Stomach (tissue), 9 donors: ENCODE data around the gene FBXW11. TPM values are rescaled to one million over a fixed set of nuclear protein-coding genes. Genes with fewer than 3 reads are reported as not detected.

Experiments
- DNase-seq, 2 donors: peaks; one replicate each; pipeline versions ENCODE4 v3.0.0 to v3.0.0-alpha.2; 2013 to 2019
- H3K27ac ChIP-seq, 5 donors: fragments of 200-600 bp in 4 of 5; sonication (generic) in 4 of 5; one replicate each; pipeline ENCODE4 v1.5.1; 2013 to 2019; ENCODE audit warnings: mild to moderate bottlenecking in 1 of 5, moderate library complexity in 1 of 5
- H3K27me3 ChIP-seq, 3 donors: fragments of 200-600 bp; sonication (generic); one replicate each; pipeline ENCODE4 v1.5.1; 2017 to 2019; ENCODE audit warnings: mixed run types in 1 of 3
- H3K36me3 ChIP-seq, 4 donors: fragments of 200-600 bp; sonication (generic); 1 replicate in 3 of 4; 2 replicates in 1 of 4; pipeline ENCODE4 v1.5.1; 2016 to 2019
- H3K4me1 ChIP-seq, 4 donors: fragments of 200-600 bp; sonication (generic); one replicate each; pipeline ENCODE4 v1.5.1; 2016 to 2019
- H3K4me3 ChIP-seq, 4 donors: fragments of 200-600 bp; sonication (generic) in 3 of 4; one replicate each; pipeline ENCODE4 v1.5.1; 2016 to 2019; ENCODE audit warnings: mild to moderate bottlenecking in 1 of 4
- H3K9me3 ChIP-seq, 4 donors: fragments of 200-600 bp; sonication (generic); one replicate each; pipeline ENCODE4 v1.5.1; 2016 to 2019
- CTCF ChIP-seq, 7 experiments: fragments of 450-650 bp in 4 of 7; fragments of 200-600 bp in 3 of 7; sonication (generic) in 3 of 7; IDR thresholded peaks; one replicate each; pipeline ENCODE4 v1.5.1; 2016 to 2019; ENCODE audit warnings: antibody characterized with exemption in 7 of 7, control low read depth in 2 of 7, mild to moderate bottlenecking in 1 of 7
- EP300 ChIP-seq: sonication (generic); formaldehyde crosslinking; IDR thresholded peaks from one replicate; pipeline ENCODE4 v1.6.1; 2017; ENCODE audit warnings: antibody characterized with exemption
- POLR2A ChIP-seq, 4 donors: fragments of 450-650 bp; IDR thresholded peaks; one replicate each; pipeline ENCODE4 v1.6.1; 2016; ENCODE audit warnings: antibody characterized with exemption in 4 of 4, control low read depth in 2 of 4, mild to moderate bottlenecking in 1 of 4, moderate library complexity in 1 of 4
- POLR2AphosphoS5 ChIP-seq, 3 donors: sonication (generic); formaldehyde crosslinking; IDR thresholded peaks; one replicate each; pipeline ENCODE4 v1.6.1; 2016; ENCODE audit warnings: antibody characterized with exemption in 3 of 3
- whole genome bisulfite sequencing, 5 donors: extraction: QIAGEN DNeasy Blood & Tissue Kit in 3 of 5; methylation state at CpG; one replicate each; pipeline versions ENCODE4 v1.1.5 to v1.1.7; 2013 to 2018; 5-methylcytosine and 5-hydroxymethylcytosine counted together
- intact Hi-C: fragments of 100-400 bp; cut with DNase I; formaldehyde crosslinking; loops from one replicate; pipeline ENCODE4 v1.15.1; 2023; ENCODE audit warnings: low total_unique reads
- polyA plus RNA-seq, 3 donors: library from polyadenylated mRNA; stranded (reverse); fragments of 200-250 nt; gene quantifications; one replicate each; pipeline ENCODE4 v1.2.3, GENCODE V29; 2013
- total RNA-seq, 5 donors: library from RNA; depleted of rRNA; stranded (reverse); fragments of >200 nt; gene quantifications; one replicate each; pipeline versions ENCODE4 v1.1.0 to v1.2.3, GENCODE V29; 2014 to 2016
- donor health status: healthy with polysubstance abuse.
- donor health status: Bipolar disorder and iron deficiency.
- donor health status: healthy.

Gene FBXW11
- total and polyA plus RNA-seq, 8 donors = 4.3 to 117 (median 25.5) TPM

GRCh38 chr5:171848911-171849520, 157.4 kb downstream of the FBXW11 start:
- no peak for DNase-seq
- H3K36me3 ChIP-seq = peaks cover 0 to 5% (median 2%) of the 10 kb centered on the region in 4 donors
- H3K4me3 ChIP-seq = no peak overlapping the region
- H3K27me3 ChIP-seq = no peaks in the 10 kb centered on the region
- TF ChIP-seq EP300 = no peak
- no peak for TF ChIP-seq CTCF (IDR thresholded peaks at IDR 0.05)
- TF ChIP-seq POLR2AphosphoS5 (IDR thresholded peaks at IDR 0.05) = no peak
- no peak for TF ChIP-seq POLR2A (IDR thresholded peaks at IDR 0.05)
- no peaks in the 10 kb centered on the region for H3K4me1 ChIP-seq
- no peak overlapping the region for H3K27ac ChIP-seq
- H3K9me3 ChIP-seq = no peaks in the 10 kb centered on the region
- intact Hi-C loops = no loop called here
- WGBS, 5 donors = 84 to 95% (median 93%) methylated on average over 6 of the region's 6 CpGs

- no peak for TF ChIP-seq POLR2A (IDR thresholded peaks at IDR 0.05)
- no peak for TF ChIP-seq POLR2AphosphoS5 (IDR thresholded peaks at IDR 0.05)
- WGBS, 5 donors = 68 to 89% (median 80%) methylated on average over 5 of the region's 5 CpGs
- Histone ChIP-seq H3K27ac (no peak overlapping the region), H3K4me1 (no peaks in the 10 kb centered on the region), H3K4me3 (no peak overlapping the region), H3K36me3 (peaks cover 0 to 5% (median 2%) of the 10 kb centered on the region in 4 donors), H3K27me3 (no peaks in the 10 kb centered on the region), H3K9me3 (no peaks in the 10 kb centered on the region)
- no peak for DNase-seq
- intact Hi-C loops = no loop called here
Measured at GRCh38 chr5:171848486-171848885, 158.0 kb downstream of the FBXW11 start.

GRCh38 chr5:171848006-171848405, 158.4 kb downstream of the FBXW11 start:
- WGBS, 5 donors = 65 to 81% (median 78%) methylated on average over 15 of the region's 15 CpGs
- no peaks in the 10 kb centered on the region for H3K9me3 ChIP-seq
- H3K27me3 ChIP-seq = no peaks in the 10 kb centered on the region
- peaks cover 0 to 5% (median 2%) of the 10 kb centered on the region in 4 donors for H3K36me3 ChIP-seq
- no peak overlapping the region for H3K4me3 ChIP-seq
- intact Hi-C loops = no loop called here
- no peak overlapping the region for H3K27ac ChIP-seq
- no peak for DNase-seq
- TF ChIP-seq EP300 = no peak
- no peak for TF ChIP-seq POLR2A (IDR thresholded peaks at IDR 0.05)
- no peak for TF ChIP-seq POLR2AphosphoS5 (IDR thresholded peaks at IDR 0.05)
- no peak for TF ChIP-seq CTCF (IDR thresholded peaks at IDR 0.05)
- no peaks in the 10 kb centered on the region for H3K4me1 ChIP-seq

- 92 to 100% (median 96%) methylated on average over 3 of the region's 3 CpGs for WGBS, 5 donors
- H3K27ac ChIP-seq = no peak overlapping the region
- DNase-seq = no peak
Measured at GRCh38 chr5:171847026-171847425, 159.4 kb downstream of the FBXW11 start.

GRCh38 chr5:171846323-171846722, 160.1 kb downstream of the FBXW11 start:
- Histone ChIP-seq H3K36me3 (peaks cover 0 to 5% (median 2%) of the 10 kb centered on the region in 4 donors), H3K9me3 (no peaks in the 10 kb centered on the region), H3K4me1 (no peaks in the 10 kb centered on the region), H3K4me3 (no peak overlapping the region), H3K27ac (no peak overlapping the region), H3K27me3 (no peaks in the 10 kb centered on the region)
- DNase-seq = no peak
- no peak for TF ChIP-seq CTCF (IDR thresholded peaks at IDR 0.05)
- no peak for TF ChIP-seq EP300
- no peak for TF ChIP-seq POLR2A (IDR thresholded peaks at IDR 0.05)
- TF ChIP-seq POLR2AphosphoS5 (IDR thresholded peaks at IDR 0.05) = no peak
- intact Hi-C loops = no loop called here
- 89 to 98% (median 93%) methylated on average over 9 to 10 of the region's 10 CpGs for WGBS, 5 donors

More at GRCh38 chr5:171847026-171847425, 159.4 kb downstream of the FBXW11 start:
- H3K9me3 ChIP-seq = no peaks in the 10 kb centered on the region
- H3K36me3 ChIP-seq = peaks cover 0 to 5% (median 2%) of the 10 kb centered on the region in 4 donors
- intact Hi-C loops = no loop called here
- no peaks in the 10 kb centered on the region for H3K4me1 ChIP-seq
- H3K27me3 ChIP-seq = no peaks in the 10 kb centered on the region
- no peak overlapping the region for H3K4me3 ChIP-seq
- no peak for TF ChIP-seq EP300
- no peak for TF ChIP-seq POLR2AphosphoS5 (IDR thresholded peaks at IDR 0.05)
